Fibroblast of skin of left quadriceps (primary cell): ENCODE results near the gene PCGF1.
A peak's percentile ranks its signal among the peaks of the same experiment; 100 is the strongest.
"Not testable (repeated sequence)": the region's sequence is repeated elsewhere in the genome, so short reads cannot be mapped to it uniquely, and the experiment has no call there.

Experiments used
- DNase-seq, 2 experiments: peaks; one replicate each; pipeline ENCODE4 v3.0.0-alpha.2; 2013; ENCODE audit warnings: low read depth in 2 of 2

PCGF1 gene

DNA sequence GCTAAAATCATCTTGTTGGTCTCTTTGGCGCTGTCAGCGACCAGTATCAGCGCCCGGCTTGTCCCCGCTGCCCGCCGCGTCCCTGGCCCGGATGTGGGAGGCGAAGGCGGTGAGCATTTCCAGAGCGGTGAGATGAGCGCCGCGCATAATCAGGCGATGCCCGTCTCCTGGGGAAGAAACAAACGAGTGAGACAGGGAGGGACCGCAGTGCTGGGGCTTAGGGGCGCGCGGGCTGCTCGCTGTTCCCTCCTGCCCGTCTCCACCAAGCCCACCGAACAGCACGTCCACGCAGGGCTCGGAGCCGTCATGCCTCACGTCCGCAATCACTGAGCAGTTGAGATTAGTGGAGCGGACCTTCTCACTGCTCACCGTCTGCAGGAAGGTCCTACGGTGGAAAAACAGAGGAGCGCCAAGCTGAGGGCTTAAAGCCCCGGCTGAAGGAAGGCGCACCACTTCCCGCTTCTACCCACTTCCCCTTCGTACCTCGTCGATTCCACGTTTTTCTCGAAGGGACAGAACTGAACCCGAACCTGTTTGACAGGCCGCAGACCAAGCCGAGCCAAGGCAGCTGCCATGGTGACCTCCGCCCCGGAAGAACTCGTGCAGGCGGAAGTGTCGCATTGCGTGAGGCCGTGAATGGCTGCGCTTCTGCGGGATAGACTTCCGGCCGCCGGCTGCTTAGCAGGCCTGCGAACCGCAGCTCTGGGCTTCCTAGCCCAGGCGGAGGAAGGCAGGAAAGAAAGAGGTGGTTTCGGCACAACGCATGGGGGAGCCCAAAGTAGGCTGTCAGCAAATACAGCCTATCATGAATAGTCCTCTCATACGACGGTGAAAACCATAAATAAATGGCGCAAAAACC, 35.2 kb downstream of the PCGF1 start, which contains the start of gene MRPL53:
MRPL53 (minus strand) TSS at position 595 of the 859 bp plus-strand sequence; CDS start at position 575, 20 bp downstream.
- peak; percentile 85 to 89 for DNase-seq

- no peak for DNase-seq
These were observed 36.0 kb downstream of the PCGF1 start for GRCh38 chr2:74471332-74472065.

DNA sequence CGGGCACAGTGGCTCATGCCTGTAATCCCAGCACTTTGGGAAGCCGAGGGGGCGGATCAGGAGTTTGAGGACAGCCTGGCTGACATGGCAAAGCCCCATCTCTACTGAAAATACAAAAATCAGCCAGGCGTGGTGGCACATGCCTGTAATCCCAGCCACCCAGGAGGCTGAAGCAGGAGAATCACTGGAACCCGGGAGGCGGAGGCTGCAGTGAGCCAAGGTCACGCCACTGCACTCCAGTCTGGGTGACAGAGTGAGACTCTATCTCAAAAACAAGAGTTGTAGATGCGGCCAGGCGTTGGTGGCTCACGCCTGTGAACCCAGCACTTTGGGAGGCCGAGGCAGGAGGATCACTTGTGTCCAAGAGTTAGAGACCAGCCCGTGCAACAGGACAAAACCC, 36.8 kb downstream of the PCGF1 start:
- not testable (repeated sequence) for DNase-seq

GRCh38 chr2:74464406-74464805, 43.1 kb downstream of the PCGF1 start:
- DNase-seq, result no peak

DNA sequence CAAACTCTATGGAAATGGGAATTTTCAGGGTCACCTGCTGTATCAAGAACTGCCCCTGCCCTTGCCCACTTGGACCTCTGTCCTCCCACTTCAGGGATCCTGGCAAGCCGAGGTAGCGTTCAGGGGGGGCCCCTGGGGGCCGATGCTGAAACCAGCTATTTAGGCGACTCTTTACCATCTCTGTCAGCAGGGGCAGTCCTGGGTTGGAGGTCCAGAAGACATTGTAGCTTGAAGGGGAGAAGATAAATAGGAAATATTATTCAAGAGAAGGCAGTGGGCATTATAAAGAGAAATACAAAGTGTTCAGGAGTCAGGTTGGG, 44.7 kb downstream of the PCGF1 start:
- no peak for DNase-seq

GRCh38 chr2:74462054-74462785, 45.3 kb downstream of the PCGF1 start:
- no peak for DNase-seq

GRCh38 chr2:74461187-74462053, 46.1 kb downstream of the PCGF1 start:
- no peak for DNase-seq

GRCh38 chr2:74460187-74460586, 47.3 kb downstream of the PCGF1 start:
- DNase-seq, result not testable (repeated sequence)

DNA sequence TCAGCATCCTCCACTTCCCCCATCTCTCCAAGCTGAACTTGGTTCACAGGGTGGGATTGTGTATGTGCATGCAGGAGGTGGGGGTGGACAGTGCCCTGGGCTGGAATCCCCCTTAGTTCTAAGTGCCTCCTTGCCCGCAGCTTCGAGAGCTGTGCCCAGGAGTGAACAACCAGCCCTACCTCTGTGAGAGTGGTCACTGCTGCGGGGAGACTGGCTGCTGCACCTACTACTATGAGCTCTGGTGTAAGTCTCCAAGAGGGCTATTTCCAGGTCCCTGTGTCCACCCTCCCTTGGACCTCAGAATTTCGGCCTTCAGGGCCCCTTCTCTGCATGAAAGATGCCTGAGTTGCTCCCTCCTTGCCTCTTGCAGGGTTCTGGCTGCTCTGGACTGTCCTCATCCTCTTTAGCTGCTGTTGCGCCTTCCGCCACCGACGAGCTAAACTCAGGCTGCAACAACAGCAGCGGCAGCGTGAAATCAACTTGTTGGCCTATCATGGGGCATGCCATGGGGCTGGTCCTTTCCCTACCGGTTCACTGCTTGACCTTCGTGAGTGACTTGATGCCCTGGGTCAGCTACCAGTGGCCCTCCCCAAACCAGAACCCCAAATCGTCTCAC, 47.9 kb downstream of the PCGF1 start:
- DNase-seq, result not testable (repeated sequence)

DNA sequence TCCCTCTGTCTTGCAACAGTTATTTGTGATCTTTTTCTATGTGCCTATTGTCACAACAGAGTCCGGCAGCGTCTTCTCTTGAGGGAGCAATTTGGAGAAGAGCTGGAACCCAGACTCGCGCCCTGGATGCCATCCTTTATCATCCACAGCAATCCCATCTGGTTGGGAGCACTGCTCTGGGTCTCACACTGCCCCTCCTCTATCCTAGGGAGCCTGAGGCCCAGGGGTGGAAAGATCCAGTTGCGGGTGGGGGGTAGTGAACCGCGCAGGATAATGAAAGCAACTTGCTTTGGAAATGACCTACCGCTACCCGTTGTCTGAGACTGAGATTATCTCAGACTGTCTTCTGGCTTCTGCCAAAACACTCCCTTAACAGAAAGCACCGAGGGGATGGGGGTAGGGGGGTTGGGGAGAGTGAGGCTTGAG, 48.5 kb downstream of the PCGF1 start:
- no peak for DNase-seq

- peak; percentile 100 for DNase-seq
These were observed 49.2 kb downstream of the PCGF1 start, which contains the start of gene WBP1 for GRCh38 chr2:74458132-74458937. WBP1 (plus strand) TSS chr2:74458438; CDS start chr2:74458603, 165 bp downstream.

DNA sequence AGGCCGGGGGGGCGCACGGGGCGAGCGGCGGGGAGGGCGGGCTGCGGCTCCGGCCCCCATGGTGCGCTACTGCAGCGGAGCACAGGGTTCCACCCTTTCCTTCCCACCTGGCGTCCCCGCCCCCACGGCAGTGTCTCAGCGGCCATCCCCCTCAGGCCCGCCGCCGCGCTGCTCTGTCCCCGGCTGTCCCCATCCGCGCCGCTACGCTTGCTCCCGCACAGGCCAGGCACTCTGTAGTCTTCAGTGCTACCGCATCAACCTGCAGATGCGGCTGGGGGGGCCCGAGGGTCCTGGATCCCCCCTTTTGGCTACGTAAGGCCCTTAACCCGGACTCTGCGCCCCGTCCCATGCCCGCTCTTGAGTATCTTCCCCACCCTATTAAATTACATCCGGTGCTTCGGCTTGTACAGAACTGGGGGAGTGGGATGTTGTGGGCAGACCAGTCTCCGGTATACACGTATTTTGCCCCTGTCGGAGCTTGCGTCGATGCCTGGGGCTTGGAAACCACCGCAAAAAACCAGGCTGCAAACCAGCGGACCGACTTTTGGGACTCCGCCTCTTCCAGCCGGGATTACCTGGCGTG, 49.9 kb downstream of the PCGF1 start:
- no peak for DNase-seq

- DNase-seq, result no peak
These were observed 50.4 kb downstream of the PCGF1 start for GRCh38 chr2:74457129-74457548.
